Activated CD8-positive, alpha-beta memory T cell treated with anti-CD3 and anti-CD28 coated beads, Interleukin-2, amount 50 U/mL, for 48 hours (primary cell): ENCODE results near the gene NR2C1.

ENCODE experiments used
- DNase-seq: peaks from one replicate; pipeline ENCODE4 v3.0.0-alpha.2; 2020

Gene NR2C1

GRCh38 chr12:95083938-95084337, 10.5 kb upstream of the NR2C1 start:
- no peak for DNase-seq

GRCh38 chr12:95083471-95083870, 10.1 kb upstream of the NR2C1 start:
- DNase-seq: no peak

- DNase-seq: no peak
Measured at GRCh38 chr12:95077341-95077740, 3.9 kb upstream of the NR2C1 start.

- DNase-seq: no peak
Measured at GRCh38 chr12:95074766-95075165, 1.3 kb upstream of the NR2C1 start.

DNA sequence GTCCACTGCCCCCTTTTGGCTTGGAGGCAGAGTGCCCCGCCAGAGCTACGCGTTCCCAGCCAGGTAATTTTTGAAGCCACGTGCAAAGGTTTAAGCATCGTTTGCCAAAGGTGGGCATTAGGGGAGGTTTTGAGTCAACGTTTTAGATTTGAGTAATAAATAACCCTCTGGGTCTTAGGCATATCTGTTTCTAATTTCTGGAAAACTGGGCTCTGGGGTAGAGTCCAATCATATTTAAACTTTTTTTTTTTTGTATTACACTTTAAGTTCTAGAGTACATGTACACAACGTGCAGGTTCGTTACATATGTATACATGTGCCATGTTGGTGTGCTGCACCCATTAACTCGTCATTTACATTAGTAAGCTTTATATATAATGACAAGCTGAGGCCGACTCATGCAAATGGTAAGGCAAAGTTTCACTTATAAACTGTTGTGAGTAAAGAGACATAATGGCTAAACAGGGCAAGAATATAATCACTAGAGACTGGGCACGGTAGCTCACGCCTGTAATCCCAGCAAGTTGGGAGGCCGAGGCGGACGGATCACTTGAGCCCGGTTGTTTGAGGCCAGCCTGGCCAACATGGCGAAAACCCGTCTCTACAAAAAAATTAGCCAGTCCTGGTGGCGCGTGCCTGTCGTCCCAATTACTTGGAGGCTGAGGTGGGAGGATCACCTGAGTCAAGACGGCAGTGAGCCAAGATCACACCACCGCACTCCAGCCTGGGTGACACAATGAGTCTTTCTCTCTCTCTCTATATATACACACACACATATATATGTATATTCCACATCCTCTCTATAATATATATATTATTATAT, 491 bp upstream of the NR2C1 start:
- no peak for DNase-seq

- no peak for DNase-seq
Measured at GRCh38 chr12:95070378-95070777, 3.0 kb downstream of the NR2C1 start.

DNA sequence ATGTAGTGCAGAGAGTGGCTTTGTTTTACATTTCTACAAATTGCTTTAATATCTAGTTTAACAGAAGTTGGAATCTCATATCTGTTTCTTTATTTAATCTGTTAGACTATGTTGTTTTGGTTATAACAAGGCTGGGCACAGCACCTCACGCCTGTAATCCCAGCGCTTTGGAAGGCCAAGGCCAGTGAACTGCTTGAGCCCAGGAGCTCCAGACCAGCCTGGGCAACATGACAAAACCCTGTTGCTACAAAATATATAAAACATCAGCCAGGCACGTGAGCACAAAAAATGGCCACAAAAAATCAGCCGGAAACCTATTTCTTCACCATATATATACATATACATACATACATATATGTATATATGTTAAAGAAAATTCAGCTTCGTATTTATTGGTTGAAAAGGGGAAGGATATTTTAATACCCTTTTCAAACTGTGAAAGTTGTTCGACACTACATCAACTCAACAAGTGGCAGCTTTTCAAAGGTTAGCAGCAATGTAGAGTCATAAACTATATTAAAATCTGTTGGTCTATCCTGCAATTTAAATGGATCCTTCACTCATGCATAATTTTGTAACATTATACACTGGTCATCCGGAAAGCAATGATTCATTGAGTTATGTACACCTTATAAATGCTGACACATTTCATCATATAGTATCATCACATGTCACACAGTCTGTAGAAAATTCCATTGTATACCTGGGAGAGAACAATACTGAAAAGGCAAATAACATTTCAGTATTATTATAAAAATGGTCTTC, 7.1 kb downstream of the NR2C1 start:
- DNase-seq: no peak

DNA sequence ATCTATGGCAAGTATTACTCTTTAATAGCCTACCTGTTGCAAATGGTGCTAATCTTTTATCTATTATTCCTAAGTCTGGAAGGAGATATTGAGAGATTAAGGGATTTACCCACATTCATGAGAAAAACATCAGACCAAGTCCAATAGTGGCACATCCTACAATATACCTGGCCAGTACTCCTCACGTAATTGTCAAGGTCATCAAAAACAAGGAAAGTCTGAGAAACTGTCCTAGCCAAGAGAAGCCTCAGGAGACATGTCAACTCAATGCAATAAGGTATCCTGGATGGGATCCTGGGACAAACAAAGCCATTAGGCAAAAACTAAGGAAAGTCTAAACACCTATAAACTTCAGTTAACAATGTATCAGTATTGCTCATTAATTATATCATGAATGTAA, 12.5 kb downstream of the NR2C1 start:
- no peak for DNase-seq

DNA sequence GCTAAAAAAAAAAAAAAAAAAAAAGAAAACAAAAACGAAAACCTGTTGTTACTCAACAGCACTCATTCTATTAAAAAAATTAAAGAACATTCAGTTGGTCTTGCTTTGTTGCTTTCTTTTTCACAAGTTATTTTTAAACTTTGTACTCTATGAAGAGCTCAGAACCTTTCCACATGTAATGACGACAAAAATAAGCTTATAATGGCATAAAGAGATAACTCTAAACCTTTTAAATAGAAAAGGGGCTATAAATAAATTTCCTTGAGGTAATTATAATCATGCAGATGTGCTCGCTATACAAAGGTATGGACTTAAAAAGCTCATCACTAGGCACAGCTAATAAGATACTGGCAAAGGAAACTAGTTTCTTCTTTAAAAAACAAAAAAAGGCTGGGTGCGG, 13.4 kb downstream of the NR2C1 start:
- DNase-seq: no peak

DNA sequence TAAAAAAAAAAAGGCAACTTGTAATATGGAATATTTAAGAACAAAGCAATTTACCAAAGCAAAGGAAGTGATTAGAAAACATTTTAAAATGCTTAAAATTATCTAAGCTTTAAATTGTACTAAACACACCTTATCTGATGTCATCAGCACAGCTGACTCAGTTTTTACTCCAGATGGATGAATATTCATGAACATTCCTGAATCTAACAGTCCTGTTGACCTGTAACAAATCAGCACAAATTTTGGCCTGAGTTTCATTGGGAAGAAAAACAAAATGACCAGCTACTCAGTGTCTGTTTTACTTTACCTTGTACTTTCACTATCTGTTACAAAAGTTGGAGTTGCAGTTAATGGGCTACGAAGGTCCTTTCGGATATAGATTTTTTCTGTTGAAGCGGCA, 16.0 kb downstream of the NR2C1 start:
- no peak for DNase-seq

- DNase-seq: no peak
Measured at GRCh38 chr12:95055057-95055456, 18.4 kb downstream of the NR2C1 start.

GRCh38 chr12:95054206-95054605, 19.2 kb downstream of the NR2C1 start:
- DNase-seq: no peak

DNA sequence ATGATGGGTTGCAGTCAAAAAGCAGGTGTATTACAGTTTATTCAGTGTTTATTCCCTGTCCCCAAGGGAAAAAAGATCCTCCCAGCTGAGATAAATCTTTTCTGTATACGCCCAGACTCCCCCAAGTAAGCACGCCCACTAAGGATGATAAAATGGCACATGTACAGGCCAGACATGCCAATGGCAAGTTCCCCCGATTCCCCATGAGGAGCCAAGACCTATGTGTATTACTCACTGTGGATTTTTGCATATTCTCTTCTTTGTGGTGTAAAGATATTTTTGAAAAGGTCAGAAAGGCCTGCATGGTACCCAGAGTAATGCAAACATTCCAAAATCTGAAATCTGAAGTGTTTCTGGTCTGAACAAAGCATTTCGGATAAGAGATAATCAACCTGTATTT, 22.2 kb downstream of the NR2C1 start:
- DNase-seq: no peak

DNA sequence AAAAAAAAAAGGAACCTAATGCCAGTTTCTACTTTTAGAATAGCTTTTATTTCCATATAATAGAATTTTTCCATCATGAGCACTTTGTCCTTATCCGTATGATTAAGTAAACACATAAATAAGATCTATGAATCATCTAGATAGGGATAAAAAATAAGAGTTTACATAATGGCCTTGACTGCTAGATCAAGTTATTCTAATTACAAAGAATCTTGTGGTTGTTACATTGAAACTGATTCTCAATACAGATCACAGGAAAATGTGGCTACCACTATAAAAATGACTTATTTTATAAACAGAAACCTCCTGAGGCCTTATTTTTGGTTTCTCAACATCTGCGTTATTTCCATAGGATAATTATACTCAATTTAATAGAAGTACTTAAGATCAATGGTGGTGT, 35.5 kb downstream of the NR2C1 start:
- no peak for DNase-seq

- DNase-seq: no peak
Measured at GRCh38 chr12:95034750-95035149, 38.7 kb downstream of the NR2C1 start.

DNA sequence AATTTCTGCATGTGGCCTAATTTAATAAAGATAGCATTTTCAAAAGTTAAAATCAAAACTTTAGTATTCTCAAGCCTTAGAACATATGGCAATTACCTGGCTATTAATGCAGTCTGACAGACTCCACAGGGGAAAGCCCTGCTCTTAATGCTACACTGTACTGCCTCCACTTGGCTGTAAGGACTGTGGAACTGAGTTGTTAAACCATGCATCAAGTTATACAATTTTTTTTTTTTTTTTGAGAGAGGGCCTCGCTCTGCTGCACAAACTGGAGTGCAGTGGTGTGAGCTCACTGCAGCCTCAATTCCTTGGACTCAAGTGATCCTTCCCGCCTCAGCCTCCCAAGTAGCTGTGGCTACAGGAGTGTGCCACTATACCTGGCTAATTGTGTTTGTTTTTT, 50.9 kb downstream of the NR2C1 start:
- no peak for DNase-seq

DNA sequence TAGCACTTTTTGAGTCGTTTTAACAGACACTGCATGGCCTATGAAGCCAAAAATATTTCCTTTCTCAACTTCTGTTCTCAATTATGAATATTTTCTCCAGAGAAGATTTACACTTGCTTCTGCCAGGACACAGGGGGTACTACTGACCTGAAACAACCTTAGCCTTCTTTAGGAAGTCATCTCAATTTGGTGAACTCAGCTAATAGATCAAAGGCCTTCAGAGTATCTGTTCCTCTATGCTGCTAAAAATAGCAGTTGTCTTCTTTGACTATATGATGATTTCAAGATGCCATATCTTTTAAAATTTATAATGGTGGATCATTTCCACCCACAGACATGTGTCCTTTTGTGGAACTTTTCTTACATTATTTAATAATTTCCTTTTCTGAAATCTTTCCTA, 55.9 kb downstream of the NR2C1 start:
- DNase-seq: no peak

DNA sequence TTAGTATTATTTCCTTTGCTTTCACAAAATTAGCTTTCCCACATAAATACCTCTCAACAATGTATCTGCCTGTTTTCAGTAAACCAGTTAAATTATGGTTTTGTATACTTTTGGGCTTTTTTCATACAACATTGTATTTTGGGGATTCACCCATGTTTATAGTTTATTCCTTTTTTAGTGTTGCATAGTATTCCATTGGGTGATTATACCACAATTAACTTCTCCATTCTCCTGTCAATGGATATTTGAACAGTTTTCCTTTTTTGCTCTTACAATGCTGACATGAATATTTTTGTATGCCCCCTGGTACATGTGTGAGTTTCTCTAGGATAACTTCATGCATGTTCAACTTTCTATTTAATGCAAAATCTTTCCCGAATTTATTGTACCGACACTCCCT, 57.3 kb downstream of the NR2C1 start:
- no peak for DNase-seq

GRCh38 chr12:95014554-95014953, 58.9 kb downstream of the NR2C1 start:
- no peak for DNase-seq

DNA sequence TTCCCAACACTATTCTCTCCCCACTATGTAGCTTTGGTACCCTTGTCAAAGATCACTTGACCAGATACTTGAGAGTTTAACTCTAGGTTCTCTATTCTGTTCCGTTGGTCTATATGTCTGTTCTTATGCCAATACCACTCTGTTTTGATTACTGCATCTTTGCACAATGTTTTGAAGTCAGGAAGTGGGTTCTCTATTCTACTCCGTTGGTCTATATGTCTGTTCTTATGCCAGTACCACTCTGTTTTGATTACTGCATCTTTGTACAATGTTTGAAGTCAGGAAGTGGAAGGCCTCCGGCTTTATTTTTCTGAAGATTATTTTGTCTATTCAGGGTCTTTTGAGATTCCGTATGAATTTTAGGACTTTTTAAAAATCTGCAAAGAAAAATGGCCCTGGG, 67.2 kb downstream of the NR2C1 start:
- DNase-seq: no peak

DNA sequence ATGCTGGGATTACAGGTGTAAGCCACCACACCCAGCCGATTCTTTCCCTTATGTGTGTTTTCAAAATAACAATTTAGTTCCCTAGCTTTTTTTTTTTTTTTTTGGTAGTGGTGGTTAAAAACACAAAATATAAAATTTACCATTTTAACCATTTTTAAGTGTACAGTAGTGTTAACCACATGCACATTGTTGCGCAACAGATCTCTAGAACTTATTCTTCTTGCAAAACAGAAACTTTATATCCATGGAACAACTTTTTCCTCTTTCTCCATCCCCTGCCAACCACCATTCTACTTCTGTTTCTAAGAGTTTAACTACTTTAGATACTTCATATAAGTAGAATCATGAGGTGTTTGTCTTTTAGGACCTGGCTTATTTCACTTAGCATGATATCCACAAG, 68.8 kb downstream of the NR2C1 start:
- no peak for DNase-seq

GRCh38 chr12:95003921-95004272, 69.5 kb downstream of the NR2C1 start:
- DNase-seq: no peak

GRCh38 chr12:95003213-95003920, 70.1 kb downstream of the NR2C1 start, which contains the start of gene NDUFA12:
Gene NDUFA12 (minus strand): TSS chr12:95003697. CDS start chr12:95003680, 17 bp downstream.
- peak; percentile 96 for DNase-seq

DNA sequence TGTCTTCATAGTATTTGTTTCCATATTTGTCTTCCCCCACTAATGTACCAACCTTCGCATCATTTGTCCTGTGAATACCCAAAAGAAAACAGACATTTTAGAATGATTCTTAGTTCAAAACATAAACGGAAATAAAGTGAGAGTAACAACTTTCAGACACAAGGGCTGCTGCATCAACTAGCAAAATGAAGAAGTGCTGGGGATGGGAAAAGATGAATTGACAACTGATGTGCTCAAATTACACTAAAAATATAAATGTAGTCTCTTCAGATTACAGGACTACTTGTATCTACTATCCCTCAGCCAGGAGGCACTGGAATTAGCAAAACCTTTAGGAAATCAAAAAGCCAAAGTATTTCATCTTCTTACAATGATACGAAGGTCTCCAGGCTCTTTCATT, 70.7 kb downstream of the NR2C1 start:
- no peak for DNase-seq
